SK-N-SH treated with all-trans-retinoic acid at 6 μM for 48 hours (cell line): ENCODE measurements around the gene PRR7.

Experiments
- ATAC-seq: fragments of 200-7000 bp; cut with Tn5 transposase; 3 replicates; pipeline ENCODE4 v1.9.1; 2020; ENCODE audit warnings: mild to moderate bottlenecking, moderate library complexity
- ARNTL ChIP-seq: fragments of 450-650 bp; formaldehyde crosslinking; IDR thresholded peaks from 2 replicates; pipeline ENCODE4 v1.5.0; 2020; ENCODE audit warnings: low read depth, mild to moderate bottlenecking, moderate library complexity, borderline replicate concordance
- BACH2 ChIP-seq: fragments of 250-450 bp; sonication (Bioruptor Pico); IDR thresholded peaks from 2 replicates; pipeline ENCODE4 v1.9.0; 2021; ENCODE audit warnings: mild to moderate bottlenecking, borderline replicate concordance
- CSDC2 ChIP-seq: fragments of 250-450 bp; sonication (Bioruptor Pico); IDR thresholded peaks from 2 replicates; pipeline ENCODE4 v1.5.0; 2020; ENCODE audit warnings: mild to moderate bottlenecking, moderate library complexity
- ESRRG ChIP-seq: fragments of 250-450 bp; sonication (Bioruptor Pico); IDR thresholded peaks from 2 replicates; pipeline ENCODE4 v1.6.1; 2021; ENCODE audit warnings: mild to moderate bottlenecking
- GLIS3 ChIP-seq: fragments of 250-450 bp; sonication (Bioruptor Pico); IDR thresholded peaks from 2 replicates; pipeline ENCODE4 v1.5.0; 2020; ENCODE audit warnings: mild to moderate bottlenecking, moderate library complexity
- OSR1 ChIP-seq: fragments of 250-450 bp; sonication (Bioruptor Pico); IDR thresholded peaks from 2 replicates; pipeline ENCODE4 v1.8.0; 2022; ENCODE audit warnings: moderate library complexity, mild to moderate bottlenecking, inconsistent platforms
- PPARA ChIP-seq: fragments of 250-450 bp; sonication (Bioruptor Pico); IDR thresholded peaks from 2 replicates; pipeline ENCODE4 v1.5.0; 2020; ENCODE audit warnings: mild to moderate bottlenecking, borderline replicate concordance
- RARB ChIP-seq: fragments of 250-450 bp; sonication (Bioruptor Pico); IDR thresholded peaks from 2 replicates; pipeline ENCODE4 v1.8.0; 2021; ENCODE audit warnings: mild to moderate bottlenecking, moderate library complexity
- SNAI2 ChIP-seq: fragments of 250-450 bp; sonication (Bioruptor Pico); IDR thresholded peaks from 2 replicates; pipeline ENCODE4 v1.5.0; 2020; ENCODE audit warnings: mild to moderate bottlenecking, moderate library complexity
- TOX ChIP-seq: fragments of 250-450 bp; sonication (Bioruptor Pico); IDR thresholded peaks from 2 replicates; pipeline ENCODE4 v1.8.0; 2021; ENCODE audit warnings: mild to moderate bottlenecking, moderate library complexity, borderline replicate concordance
- ZFP30 ChIP-seq: fragments of 450-650 bp; formaldehyde crosslinking; IDR thresholded peaks from 2 replicates; pipeline ENCODE4 v1.5.0; 2022; ENCODE audit warnings: mild to moderate bottlenecking, moderate library complexity
- ZNF565 ChIP-seq: fragments of 450-650 bp; formaldehyde crosslinking; conservative IDR thresholded peaks from 2 replicates; pipeline ENCODE4 v1.5.0; 2020; ENCODE audit warnings: low read depth, mild to moderate bottlenecking, moderate library complexity
- ZNF70 ChIP-seq: fragments of 450-650 bp; formaldehyde crosslinking; IDR thresholded peaks from 2 replicates; pipeline ENCODE4 v1.5.0; 2020; ENCODE audit warnings: mild to moderate bottlenecking, moderate library complexity
- ZNF8 ChIP-seq: fragments of 450-650 bp; formaldehyde crosslinking; IDR thresholded peaks from 2 replicates; pipeline ENCODE4 v1.5.0; 2020; ENCODE audit warnings: mild to moderate bottlenecking, moderate library complexity
- TF ChIP-seq, protein P1 (sequence below): fragments of 250-450 bp; sonication (Bioruptor Pico); IDR thresholded peaks from 2 replicates; pipeline ENCODE4 v1.5.0; 2020; ENCODE audit warnings: mild to moderate bottlenecking, moderate library complexity
- TF ChIP-seq, protein P2 (sequence below): fragments of 250-450 bp; sonication (Bioruptor Pico); IDR thresholded peaks from 2 replicates; pipeline ENCODE4 v1.5.1; 2021; ENCODE audit warnings: mild to moderate bottlenecking, moderate library complexity
- TF ChIP-seq, protein P3 (sequence below): fragments of 250-450 bp; sonication (Bioruptor Pico); IDR thresholded peaks from 2 replicates; pipeline ENCODE4 v1.8.0; 2021; ENCODE audit warnings: low read depth, mild to moderate bottlenecking, moderate library complexity, borderline replicate concordance
- TF ChIP-seq, protein P4 (sequence below): fragments of 250-450 bp; sonication (Bioruptor Pico); IDR thresholded peaks from 2 replicates; pipeline ENCODE4 v1.5.1; 2020; ENCODE audit warnings: low read depth, mild to moderate bottlenecking, moderate library complexity

Gene PRR7

DNA sequence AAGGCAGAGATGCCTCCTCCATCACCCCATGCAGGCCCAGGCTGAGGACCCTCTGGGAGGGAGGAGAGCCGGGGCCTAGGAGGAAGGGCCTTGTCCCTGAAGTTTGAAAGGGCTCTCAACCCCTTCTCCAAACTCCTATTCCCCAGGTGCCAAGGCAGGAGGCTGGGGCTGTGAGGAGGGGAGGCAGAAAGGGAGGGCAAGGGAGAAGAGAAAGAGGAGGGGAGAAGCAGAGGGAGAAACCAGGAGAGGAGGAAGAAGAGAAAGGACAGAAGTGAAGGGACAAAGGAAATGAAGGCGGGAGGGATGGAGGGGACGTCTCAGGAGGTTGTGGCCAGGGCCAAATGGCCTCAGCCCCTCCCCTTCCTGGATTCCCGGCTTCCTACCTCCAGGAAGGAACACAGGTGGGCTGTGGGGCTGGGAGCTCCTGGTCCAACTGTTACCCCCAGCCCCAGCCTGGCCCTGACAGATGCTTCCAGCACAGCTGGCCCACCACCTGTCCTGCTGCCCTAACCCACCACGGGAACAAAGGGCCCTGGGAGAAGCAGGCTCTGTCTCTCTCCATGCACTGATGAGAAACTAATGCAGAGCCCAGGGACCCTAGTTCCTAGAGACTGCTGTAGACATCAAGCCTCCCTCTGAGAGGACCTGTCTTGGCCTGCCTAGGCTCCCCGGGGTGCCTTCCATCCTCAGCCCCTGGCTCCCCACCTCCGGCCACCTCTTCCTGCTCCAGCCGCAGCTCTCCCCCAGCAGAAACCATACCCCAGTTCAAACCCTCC is 23.3 kb downstream of the PRR7 start (continued):
- TF ChIP-seq, protein P1, sequence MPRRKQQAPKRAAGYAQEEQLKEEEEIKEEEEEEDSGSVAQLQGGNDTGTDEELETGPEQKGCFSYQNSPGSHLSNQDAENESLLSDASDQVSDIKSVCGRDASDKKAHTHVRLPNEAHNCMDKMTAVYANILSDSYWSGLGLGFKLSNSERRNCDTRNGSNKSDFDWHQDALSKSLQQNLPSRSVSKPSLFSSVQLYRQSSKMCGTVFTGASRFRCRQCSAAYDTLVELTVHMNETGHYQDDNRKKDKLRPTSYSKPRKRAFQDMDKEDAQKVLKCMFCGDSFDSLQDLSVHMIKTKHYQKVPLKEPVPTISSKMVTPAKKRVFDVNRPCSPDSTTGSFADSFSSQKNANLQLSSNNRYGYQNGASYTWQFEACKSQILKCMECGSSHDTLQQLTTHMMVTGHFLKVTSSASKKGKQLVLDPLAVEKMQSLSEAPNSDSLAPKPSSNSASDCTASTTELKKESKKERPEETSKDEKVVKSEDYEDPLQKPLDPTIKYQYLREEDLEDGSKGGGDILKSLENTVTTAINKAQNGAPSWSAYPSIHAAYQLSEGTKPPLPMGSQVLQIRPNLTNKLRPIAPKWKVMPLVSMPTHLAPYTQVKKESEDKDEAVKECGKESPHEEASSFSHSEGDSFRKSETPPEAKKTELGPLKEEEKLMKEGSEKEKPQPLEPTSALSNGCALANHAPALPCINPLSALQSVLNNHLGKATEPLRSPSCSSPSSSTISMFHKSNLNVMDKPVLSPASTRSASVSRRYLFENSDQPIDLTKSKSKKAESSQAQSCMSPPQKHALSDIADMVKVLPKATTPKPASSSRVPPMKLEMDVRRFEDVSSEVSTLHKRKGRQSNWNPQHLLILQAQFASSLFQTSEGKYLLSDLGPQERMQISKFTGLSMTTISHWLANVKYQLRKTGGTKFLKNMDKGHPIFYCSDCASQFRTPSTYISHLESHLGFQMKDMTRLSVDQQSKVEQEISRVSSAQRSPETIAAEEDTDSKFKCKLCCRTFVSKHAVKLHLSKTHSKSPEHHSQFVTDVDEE (CRISPR knock-in tag), result no peak
- TF ChIP-seq RARB (no peak), ZNF70 (no peak), OSR1 (CRISPR knock-in tag) (no peak), CSDC2 (CRISPR knock-in tag) (no peak)
- TF ChIP-seq, all 23 proteins: peak for 0

DNA sequence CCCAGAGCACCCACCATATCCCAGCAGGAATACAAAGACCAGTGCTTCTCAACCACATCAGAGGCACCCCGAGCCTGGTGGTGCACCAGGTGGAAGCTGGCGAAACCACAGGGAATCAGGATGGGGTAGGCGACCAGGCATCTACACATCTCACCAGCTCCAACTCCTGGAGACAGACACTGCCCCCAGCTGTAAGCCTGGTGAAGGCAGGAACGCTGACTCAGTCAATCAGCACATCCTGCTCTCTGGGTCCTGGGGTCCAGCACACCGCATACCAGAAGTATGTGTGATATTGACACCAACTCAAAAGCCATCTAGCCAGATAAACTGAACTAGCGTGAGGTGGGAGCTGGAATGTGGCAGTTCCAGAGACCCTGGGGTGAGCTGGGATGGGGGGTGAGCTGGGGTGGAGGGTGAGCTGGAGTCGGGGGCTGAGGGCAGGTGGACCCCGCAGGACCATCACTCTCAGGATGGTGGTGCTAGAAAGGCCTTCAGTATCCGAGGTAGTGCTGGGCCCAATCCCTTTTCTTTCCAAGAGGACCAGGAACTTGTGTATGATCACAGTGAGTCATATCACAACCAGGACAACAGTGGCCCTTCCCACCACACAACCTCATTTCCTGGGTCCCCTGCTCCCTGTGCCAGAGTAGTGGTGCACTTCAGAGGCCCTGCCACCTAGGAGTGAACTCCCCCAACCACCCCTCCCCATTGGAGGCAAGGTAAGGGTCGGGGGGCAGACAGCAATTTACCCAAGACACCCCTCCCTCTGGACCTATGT is 24.3 kb downstream of the PRR7 start:
- ATAC-seq, result no peak
- TF ChIP-seq, protein P1 (CRISPR knock-in tag), result no peak
- TF ChIP-seq SNAI2 (CRISPR knock-in tag) (no peak), ESRRG (CRISPR knock-in tag) (no peak), ZFP30 (no peak), BACH2 (no peak)

DNA sequence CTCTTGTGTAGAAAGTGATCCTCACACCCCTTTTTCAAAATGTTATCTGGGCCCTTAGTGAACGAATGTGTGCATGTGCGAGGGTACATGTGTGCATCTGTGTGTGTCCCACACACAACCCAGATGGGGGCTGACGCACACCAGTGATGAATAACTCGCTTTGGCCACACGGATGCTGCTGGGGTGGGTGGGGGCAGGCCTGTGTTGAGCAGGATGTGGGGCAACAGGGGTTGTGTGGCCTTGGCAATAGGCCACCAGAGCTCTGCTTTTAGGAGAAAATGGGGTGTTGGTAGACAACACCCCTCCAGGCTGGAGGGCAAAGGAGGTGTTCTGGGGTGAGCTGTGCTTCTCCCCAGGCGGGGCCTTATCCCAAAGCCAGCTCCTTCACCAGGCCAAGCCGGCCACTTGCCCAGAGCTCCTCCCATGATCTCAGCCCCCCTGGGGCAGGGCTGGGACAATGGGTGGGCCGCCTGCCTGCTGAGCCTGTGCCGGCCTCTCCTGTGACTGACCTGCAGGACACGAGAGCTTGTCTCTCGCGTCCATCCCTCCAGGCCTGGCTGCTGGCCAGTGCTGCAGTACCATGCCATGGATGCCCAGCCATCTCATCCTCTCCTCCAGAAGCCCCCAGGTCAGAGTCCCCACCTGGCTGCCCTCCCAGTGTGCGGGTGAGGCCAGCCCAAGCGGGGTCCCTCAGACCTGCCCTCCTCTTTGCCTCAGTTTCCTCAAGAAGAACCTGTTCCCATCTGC is 25.2 kb downstream of the PRR7 start:
- TF ChIP-seq, protein P1 (CRISPR knock-in tag), result no peak
- TF ChIP-seq TOX (CRISPR knock-in tag) (no peak), GLIS3 (CRISPR knock-in tag) (no peak), BACH2 (no peak), ARNTL (CRISPR knock-in tag) (no peak), ZNF565 (CRISPR knock-in tag) (no peak), ESRRG (CRISPR knock-in tag) (no peak)
- no peak for ATAC-seq

DNA sequence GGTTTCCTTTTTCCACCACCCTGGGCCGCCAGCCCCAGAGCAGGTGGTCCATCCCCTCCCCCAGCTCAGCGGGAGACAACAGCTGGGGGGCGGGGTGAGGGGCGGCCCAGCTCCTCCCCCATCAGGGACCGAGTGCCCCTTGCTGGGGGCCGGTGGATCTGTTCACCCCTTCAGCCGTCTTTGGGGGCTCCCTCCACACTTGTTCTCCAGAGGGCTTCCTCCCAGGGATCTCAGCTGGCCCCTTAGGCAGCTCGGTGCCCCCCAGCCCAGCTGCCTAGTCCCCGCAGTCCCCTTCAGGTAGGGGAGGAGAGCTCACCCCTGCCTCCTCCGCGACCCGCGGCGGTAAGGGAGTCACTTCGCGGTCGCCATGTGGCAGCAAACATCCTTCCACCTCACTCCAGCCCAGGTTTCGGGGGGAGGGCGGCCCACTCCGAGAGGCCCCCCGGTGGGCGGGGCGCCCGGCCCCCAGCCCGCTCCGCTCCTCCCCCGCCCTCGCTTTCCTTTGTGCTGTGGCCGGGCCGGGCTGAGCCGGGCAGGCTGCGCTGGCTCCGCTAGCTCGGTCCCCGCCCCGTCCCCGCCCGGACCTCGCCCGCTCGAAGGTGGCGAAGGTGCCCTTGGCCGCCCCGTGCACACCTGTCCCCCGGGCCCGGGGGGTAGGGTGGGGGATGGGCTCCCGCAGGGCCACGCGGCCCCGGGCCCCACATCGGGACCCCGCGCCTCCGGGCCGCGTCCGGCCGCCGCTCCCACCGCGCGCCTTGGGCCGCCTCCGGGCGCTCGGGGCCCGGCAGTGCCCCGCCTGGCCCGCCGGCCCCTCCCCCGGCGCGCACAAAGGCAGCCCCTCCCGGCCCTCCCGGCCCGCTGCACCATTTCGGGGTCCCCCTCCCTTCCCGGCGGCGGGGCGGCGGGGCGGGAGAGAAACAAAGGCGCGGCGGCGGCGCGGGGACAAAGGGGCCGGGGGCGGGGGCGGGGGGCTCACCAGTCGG is 26.1 kb downstream of the PRR7 start:
- ATAC-seq, result peak; percentile 20
- TF ChIP-seq, protein P2, sequence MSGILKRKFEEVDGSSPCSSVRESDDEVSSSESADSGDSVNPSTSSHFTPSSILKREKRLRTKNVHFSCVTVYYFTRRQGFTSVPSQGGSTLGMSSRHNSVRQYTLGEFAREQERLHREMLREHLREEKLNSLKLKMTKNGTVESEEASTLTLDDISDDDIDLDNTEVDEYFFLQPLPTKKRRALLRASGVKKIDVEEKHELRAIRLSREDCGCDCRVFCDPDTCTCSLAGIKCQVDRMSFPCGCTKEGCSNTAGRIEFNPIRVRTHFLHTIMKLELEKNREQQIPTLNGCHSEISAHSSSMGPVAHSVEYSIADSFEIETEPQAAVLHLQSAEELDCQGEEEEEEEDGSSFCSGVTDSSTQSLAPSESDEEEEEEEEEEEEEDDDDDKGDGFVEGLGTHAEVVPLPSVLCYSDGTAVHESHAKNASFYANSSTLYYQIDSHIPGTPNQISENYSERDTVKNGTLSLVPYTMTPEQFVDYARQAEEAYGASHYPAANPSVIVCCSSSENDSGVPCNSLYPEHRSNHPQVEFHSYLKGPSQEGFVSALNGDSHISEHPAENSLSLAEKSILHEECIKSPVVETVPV (CRISPR knock-in tag), result no peak
- TF ChIP-seq ZNF8 (no peak), PPARA (CRISPR knock-in tag) (no peak), ZNF565 (CRISPR knock-in tag) (no peak), SNAI2 (CRISPR knock-in tag) (no peak), ARNTL (CRISPR knock-in tag) (no peak), OSR1 (CRISPR knock-in tag) (no peak)
- TF ChIP-seq, protein P3, sequence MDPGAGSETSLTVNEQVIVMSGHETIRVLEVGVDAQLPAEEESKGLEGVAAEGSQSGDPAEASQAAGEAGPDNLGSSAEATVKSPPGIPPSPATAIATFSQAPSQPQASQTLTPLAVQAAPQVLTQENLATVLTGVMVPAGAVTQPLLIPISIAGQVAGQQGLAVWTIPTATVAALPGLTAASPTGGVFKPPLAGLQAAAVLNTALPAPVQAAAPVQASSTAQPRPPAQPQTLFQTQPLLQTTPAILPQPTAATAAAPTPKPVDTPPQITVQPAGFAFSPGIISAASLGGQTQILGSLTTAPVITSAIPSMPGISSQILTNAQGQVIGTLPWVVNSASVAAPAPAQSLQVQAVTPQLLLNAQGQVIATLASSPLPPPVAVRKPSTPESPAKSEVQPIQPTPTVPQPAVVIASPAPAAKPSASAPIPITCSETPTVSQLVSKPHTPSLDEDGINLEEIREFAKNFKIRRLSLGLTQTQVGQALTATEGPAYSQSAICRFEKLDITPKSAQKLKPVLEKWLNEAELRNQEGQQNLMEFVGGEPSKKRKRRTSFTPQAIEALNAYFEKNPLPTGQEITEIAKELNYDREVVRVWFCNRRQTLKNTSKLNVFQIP (CRISPR knock-in tag), result no peak
- TF ChIP-seq, protein P4, sequence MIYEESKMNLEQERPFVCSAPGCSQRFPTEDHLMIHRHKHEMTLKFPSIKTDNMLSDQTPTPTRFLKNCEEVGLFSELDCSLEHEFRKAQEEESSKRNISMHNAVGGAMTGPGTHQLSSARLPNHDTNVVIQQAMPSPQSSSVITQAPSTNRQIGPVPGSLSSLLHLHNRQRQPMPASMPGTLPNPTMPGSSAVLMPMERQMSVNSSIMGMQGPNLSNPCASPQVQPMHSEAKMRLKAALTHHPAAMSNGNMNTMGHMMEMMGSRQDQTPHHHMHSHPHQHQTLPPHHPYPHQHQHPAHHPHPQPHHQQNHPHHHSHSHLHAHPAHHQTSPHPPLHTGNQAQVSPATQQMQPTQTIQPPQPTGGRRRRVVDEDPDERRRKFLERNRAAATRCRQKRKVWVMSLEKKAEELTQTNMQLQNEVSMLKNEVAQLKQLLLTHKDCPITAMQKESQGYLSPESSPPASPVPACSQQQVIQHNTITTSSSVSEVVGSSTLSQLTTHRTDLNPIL (CRISPR knock-in tag), result no peak
